Activated T-cell treated with anti-CD3 and anti-CD28 coated beads for 24 hours (primary cell): ENCODE data around the gene CADM2.
"Not testable (repeated sequence)": the region's sequence is repeated elsewhere in the genome, so short reads cannot be mapped to it uniquely, and the experiment has no call there.

Experiments used
- DNase-seq: peaks from one replicate; pipeline ENCODE4 v3.0.0-alpha.2; 2020; ENCODE audit warnings: low read depth

CADM2 gene

GRCh38 chr3:84958495-84959469 is at the start of gene CADM2:
TSS of gene CADM2 (plus strand) at chr3:84958989.
- DNase-seq, result peak; percentile 54

GRCh38 chr3:84918592-84918991 is 40.2 kb upstream of the CADM2 start:
- DNase-seq, result not testable (repeated sequence)

- no peak for DNase-seq
Observed at GRCh38 chr3:84922682-84923081, 36.1 kb upstream of the CADM2 start.

GRCh38 chr3:84925571-84925970 is 33.2 kb upstream of the CADM2 start:
- DNase-seq, result no peak

GRCh38 chr3:84943379-84943778 is 15.4 kb upstream of the CADM2 start:
- no peak for DNase-seq

- no peak for DNase-seq
Observed at GRCh38 chr3:84946240-84946639, 12.5 kb upstream of the CADM2 start.

GRCh38 chr3:84959470-84960271 is 882 bp downstream of the CADM2 start:
- no peak for DNase-seq

- DNase-seq, result no peak
Observed at GRCh38 chr3:84960581-84960980, 1.8 kb downstream of the CADM2 start.

GRCh38 chr3:84961011-84961410 is 2.2 kb downstream of the CADM2 start:
- no peak for DNase-seq

- no peak for DNase-seq
Observed at GRCh38 chr3:84961521-84962255, 2.9 kb downstream of the CADM2 start.

- no peak for DNase-seq
Observed at GRCh38 chr3:84962415-84962814, 3.6 kb downstream of the CADM2 start.

- no peak for DNase-seq
Observed at GRCh38 chr3:84963137-84963536, 4.3 kb downstream of the CADM2 start.

- DNase-seq, result no peak
Observed at GRCh38 chr3:84965141-84965540, 6.4 kb downstream of the CADM2 start.

GRCh38 chr3:84967767-84968581 is 9.2 kb downstream of the CADM2 start:
- no peak for DNase-seq

- no peak for DNase-seq
Observed at GRCh38 chr3:84968701-84969235, 10.0 kb downstream of the CADM2 start.

- DNase-seq, result no peak
Observed at GRCh38 chr3:84974347-84974746, 15.6 kb downstream of the CADM2 start.

- DNase-seq, result no peak
Observed at GRCh38 chr3:84977021-84977420, 18.2 kb downstream of the CADM2 start.

- DNase-seq, result no peak
Observed at GRCh38 chr3:84978843-84979242, 20.1 kb downstream of the CADM2 start.

- DNase-seq, result no peak
Observed at GRCh38 chr3:84980011-84980410, 21.2 kb downstream of the CADM2 start.

- no peak for DNase-seq
Observed at GRCh38 chr3:84980456-84980855, 21.7 kb downstream of the CADM2 start.

- no peak for DNase-seq
Observed at GRCh38 chr3:84983490-84983889, 24.7 kb downstream of the CADM2 start.
